ENCODE data around the gene CRYBG2.

Gene CRYBG2

DNA sequence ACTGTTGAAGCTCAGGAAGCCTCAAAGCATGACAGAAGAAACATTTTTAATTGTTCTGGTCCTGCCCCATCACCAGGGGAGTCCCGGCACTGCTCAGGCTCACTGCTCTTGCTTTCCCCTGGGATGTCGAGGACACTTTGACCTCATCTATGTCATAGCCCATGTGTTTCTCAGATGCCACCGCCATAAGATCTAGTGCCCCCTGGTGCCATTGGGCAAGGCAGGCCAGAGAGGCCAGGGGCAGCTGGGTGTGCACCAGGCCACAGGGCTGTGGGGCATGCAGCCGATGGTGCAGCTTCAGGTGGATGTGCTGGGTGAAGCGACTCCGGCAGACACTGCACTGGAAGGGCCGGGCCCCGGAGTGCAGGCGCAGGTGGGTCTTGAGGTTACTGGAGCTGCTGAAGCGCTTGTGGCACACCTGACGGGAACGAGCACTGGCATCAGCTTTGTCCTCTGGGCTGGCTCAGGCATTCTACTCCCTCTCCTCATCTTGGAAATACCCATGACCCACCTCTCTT lies 7.7 kb upstream of the CRYBG2 start:
- TF ChIP-seq, protein P1, sequence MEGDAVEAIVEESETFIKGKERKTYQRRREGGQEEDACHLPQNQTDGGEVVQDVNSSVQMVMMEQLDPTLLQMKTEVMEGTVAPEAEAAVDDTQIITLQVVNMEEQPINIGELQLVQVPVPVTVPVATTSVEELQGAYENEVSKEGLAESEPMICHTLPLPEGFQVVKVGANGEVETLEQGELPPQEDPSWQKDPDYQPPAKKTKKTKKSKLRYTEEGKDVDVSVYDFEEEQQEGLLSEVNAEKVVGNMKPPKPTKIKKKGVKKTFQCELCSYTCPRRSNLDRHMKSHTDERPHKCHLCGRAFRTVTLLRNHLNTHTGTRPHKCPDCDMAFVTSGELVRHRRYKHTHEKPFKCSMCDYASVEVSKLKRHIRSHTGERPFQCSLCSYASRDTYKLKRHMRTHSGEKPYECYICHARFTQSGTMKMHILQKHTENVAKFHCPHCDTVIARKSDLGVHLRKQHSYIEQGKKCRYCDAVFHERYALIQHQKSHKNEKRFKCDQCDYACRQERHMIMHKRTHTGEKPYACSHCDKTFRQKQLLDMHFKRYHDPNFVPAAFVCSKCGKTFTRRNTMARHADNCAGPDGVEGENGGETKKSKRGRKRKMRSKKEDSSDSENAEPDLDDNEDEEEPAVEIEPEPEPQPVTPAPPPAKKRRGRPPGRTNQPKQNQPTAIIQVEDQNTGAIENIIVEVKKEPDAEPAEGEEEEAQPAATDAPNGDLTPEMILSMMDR (IDR thresholded peaks at IDR 0.05; ENCODE audit: low read length, missing control alignments) = no peak
- DNase-seq (ENCODE audit: low read depth) = no peak
- no peak overlapping the region for H3K4me3 ChIP-seq (replicated peaks; ENCODE audit: low read depth, low read length)

DNA sequence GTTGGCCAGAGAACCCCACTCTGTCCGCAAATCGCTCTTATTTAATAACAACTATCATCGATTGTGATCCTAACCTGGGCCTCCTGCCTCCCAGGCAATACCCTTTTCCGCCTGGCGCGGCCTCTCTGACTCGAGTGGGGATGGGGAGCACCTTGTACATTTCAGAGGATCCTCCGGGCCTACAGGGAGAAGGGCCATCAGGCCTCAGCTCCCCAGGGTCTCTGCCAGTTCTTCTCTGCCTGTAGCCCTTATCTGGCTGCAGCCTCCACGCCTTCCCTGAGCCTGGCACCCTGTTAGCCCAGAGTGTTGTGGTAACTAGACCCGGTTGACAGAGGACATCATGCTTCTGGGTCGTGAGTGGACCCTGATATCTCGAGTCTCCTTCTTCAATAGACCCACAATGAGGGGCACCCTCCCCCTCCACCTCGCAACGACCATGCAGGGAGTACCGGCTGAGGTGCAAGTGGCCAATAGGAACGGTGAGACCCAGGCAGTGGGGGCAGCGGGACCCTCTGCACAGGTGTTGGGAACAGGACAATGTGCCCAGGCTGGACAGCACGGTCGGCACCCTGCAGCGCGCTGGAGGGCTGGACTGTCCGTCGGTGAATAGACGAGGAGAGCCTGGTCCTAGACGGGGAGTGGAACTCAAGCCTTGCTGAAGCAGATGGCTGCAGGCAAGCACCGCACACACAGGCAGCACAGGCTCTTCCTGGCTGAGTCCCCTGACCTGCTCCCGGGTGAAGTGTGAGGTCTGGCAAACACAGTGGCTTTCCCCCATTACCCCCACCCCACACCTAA lies 7.1 kb upstream of the CRYBG2 start:
- no peak for DNase-seq (ENCODE audit: low read depth)
- H3K4me3 ChIP-seq (replicated peaks; ENCODE audit: low read depth, low read length) = no peak overlapping the region
- TF ChIP-seq, protein P1 (IDR thresholded peaks at IDR 0.05; ENCODE audit: low read length, missing control alignments) = no peak

DNA sequence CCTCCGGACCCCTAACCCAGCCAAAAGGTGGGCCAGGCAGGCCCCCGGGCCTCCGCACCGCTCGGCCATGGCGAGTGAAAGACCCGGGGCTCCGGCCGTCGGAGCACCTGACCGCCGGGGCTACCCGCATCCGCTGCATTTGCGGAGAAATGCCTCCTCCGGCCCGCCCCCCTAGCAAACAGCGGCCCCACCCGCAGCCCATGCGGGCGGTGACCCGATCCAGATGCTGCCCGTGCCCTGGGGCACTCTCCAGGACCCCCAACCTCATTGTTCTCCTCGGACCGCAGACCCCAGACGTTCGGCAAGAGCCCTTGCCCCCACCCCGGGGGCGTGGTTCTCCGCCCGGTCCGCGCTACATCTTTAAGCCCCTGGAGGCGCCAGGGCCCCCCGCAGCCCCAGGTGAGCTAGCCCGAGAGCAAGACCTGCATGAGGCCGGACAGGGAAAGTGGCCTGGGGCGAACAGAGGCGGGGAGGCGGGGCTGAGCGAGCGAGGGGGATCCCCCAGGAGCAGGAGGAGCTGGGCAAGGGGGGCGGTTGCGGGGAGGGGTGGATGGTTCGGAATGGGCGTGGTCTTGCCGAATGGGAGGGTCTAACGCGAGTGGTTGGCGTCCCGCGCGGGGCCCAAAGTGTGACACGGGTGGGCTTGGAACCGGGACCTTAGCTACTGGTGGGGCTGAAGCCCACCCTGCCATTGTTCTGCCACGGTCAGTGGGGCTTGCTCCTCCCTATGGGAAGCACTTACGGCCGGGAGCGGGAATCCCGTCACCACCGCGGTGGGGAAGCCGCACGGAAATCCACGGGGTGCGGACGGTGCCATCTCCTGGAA lies 6.3 kb upstream of the CRYBG2 start:
- DNase-seq (ENCODE audit: low read depth) = no peak
- TF ChIP-seq, protein P1 (IDR thresholded peaks at IDR 0.05; ENCODE audit: low read length, missing control alignments) = no peak
- H3K4me3 ChIP-seq (replicated peaks; ENCODE audit: low read depth, low read length) = no peak overlapping the region

DNA sequence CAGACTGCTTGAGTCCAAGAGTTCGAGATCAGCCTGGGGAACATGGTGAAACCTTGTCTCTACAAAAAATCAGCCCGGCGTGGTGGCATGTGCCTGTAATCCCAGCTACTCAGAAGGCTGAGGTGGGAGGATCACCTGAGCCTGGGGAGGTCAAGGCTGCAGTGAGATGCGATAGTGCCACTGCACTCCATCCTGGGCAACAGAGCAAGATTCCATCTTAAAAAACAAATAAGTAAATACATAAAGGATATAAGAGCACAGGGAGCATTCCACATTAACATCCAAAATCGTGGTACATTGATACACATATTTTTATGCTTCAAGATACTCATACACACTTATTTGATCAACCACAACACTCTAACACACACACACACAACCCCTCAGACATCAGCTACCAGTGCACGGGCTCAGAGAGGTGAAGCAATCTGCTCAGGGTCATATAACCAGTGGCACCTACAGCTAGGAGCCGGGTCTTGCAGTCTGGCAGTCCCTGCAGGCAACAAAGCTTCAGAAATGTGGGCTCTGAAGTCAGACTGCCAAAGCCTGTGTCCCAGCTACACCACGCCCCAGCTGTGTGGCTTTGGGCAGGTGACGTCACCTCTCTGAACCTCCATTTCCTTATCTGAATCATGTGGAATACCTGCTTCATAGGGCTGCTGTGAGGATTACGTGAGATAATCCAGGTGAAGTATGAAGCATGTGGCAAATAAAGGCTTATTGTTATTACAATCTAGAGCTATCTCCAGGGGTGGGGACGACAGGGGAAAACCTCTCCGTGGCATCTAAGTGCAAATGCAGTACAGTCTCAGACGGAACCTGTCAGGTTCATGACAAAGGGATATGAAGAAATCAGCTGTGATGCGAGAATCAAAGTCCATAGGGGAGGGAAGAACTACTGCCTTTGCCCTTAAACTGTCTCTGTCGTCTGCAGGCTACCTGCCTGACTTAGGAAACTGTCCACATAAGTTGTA lies 4.8 kb upstream of the CRYBG2 start:
- DNase-seq (ENCODE audit: low read depth) = no peak
- H3K4me3 ChIP-seq (replicated peaks; ENCODE audit: low read depth, low read length) = no peak overlapping the region
- TF ChIP-seq, protein P1 (IDR thresholded peaks at IDR 0.05; ENCODE audit: low read length, missing control alignments) = no peak

DNA sequence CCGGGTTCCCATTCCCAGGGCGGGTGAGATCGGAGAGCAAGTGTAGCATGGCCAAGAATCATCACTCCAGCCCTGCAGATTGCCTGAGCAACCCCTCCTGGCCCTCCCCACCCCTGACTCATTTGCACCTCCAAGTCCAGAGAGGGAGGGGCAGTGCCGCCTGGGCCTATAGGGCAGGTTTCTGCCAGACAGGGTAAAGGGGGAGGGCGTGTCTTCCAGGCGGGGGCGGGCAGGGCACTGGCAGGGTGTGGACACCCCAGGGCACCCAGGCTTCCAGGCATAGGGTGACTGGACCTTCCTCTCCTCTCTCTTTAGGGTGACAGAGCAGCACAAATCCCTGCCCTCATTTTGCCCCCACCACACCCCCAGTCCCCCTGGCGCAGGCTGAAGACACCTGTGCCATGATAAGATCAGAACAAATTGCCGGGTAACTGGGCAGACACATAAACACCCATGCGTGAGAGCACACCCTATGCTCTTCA lies 3.2 kb upstream of the CRYBG2 start:
- TF ChIP-seq, protein P1 (IDR thresholded peaks at IDR 0.05; ENCODE audit: low read length, missing control alignments) = no peak
- no peak overlapping the region for H3K4me3 ChIP-seq (replicated peaks; ENCODE audit: low read depth, low read length)
- DNase-seq (ENCODE audit: low read depth) = no peak

DNA sequence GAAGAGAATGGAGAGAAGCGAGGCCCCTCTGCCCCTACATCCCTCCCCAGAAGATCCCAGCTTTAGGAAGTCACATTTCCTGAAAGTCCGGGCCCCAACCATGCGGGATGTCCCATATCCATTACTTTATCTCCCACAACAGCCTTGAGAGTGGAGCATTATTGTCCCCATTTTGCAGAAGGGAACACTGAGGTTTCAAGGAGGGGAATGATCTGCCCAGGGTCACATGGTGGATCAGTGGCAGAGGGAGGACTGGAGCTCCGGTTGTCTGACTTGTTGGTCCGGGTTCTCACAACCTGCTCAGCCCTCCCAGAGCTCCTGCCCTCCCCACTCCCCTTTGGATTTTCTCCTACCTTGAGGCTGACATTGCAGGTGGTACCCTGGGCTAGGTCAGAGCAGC lies 2.2 kb upstream of the CRYBG2 start:
- DNase-seq (ENCODE audit: low read depth) = no peak
- no peak overlapping the region for H3K4me3 ChIP-seq (replicated peaks; ENCODE audit: low read depth, low read length)
- TF ChIP-seq, protein P1 (IDR thresholded peaks at IDR 0.05; ENCODE audit: low read length, missing control alignments) = no peak

All from fibroblast of pulmonary artery (primary cell).